VCaP (cell line): ENCODE measurements around the gene GNAT1.

Experiments
- H3K27ac ChIP-seq: fragments of 450-650 bp; 2 replicates; pipeline ENCODE4 v1.5.1; 2017
- CTCF ChIP-seq: fragments of 450-650 bp; conservative IDR thresholded peaks from 2 replicates; pipeline ENCODE4 v1.5.1; 2017; ENCODE audit warnings: mild to moderate bottlenecking, moderate library complexity

Gene GNAT1

GRCh38 chr3:50182533-50183099 is 8.8 kb upstream of the GNAT1 start:
- no peak for TF ChIP-seq CTCF
- no peak overlapping the region; the same call in 1 of the 2 replicates for H3K27ac ChIP-seq

GRCh38 chr3:50183755-50184154 is 7.7 kb upstream of the GNAT1 start:
- peak overlapping the region; percentile 72 for H3K27ac ChIP-seq
- no peak for TF ChIP-seq CTCF

- TF ChIP-seq CTCF, result no peak
- H3K27ac ChIP-seq, result peak overlapping the region; percentile 72
Observed at GRCh38 chr3:50184242-50184978, 7.0 kb upstream of the GNAT1 start.

- peak overlapping the region; percentile 72; the same call in 1 of the 2 replicates for H3K27ac ChIP-seq
- no peak for TF ChIP-seq CTCF
Observed at GRCh38 chr3:50185230-50185629, 6.2 kb upstream of the GNAT1 start.

DNA sequence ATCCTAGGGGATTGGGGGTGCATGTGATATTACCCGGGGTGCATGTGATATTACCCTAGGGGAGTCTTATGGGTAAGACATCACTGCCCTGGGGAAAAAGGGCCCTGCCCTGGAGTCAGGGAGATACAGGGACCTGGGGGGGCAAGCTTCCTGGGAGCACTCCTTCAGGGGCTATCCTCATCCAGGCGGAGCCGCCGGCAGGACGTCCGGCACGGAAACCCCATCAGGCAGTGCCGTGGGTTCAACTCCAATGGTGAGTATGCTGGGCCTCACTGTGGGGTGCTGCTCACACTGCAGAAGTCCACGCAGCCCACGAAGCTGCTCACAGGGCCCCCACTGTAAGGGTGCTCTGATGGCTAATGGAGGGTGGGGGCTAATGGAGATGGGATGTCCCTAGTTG is 5.3 kb upstream of the GNAT1 start:
- H3K27ac ChIP-seq, result no peak overlapping the region; the same call in 1 of the 2 replicates
- TF ChIP-seq CTCF, result no peak

DNA sequence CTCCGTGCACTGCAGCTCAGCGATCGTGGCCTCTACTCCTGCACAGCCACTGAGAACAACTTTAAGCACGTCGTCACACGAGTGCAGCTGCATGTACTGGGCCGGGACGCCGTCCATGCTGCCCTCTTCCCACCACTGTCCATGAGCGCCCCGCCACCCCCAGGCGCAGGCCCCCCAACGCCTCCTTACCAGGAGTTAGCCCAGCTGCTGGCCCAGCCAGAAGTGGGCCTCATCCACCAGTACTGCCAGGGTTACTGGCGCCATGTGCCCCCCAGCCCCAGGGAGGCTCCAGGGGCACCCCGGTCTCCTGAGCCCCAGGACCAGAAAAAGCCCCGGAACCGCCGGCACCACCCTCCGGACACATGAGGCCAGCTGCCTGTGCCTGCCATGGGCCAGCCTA is 3.7 kb upstream of the GNAT1 start:
- H3K27ac ChIP-seq, result no peak overlapping the region

GRCh38 chr3:50189274-50189673 is 2.1 kb upstream of the GNAT1 start:
- peak; percentile 95 for TF ChIP-seq CTCF
- H3K27ac ChIP-seq, result no peak overlapping the region

More for the DNA sequence above, 3.7 kb upstream of the GNAT1 start:
- TF ChIP-seq CTCF, result no peak
